HepG2 (cell line): ENCODE measurements around the gene TPSAB1. TPM values are rescaled to one million over a fixed set of nuclear protein-coding genes. Genes with fewer than 3 reads are reported as not detected.
"Not testable (repeated sequence)": the region's sequence is repeated elsewhere in the genome, so short reads cannot be mapped to it uniquely, and the experiment has no call there.

Experiments used
- ATAC-seq: fragments of 200-7000 bp; cut with Tn5 transposase; 3 replicates; pipeline ENCODE4 v1.9.1; 2020; ENCODE audit warnings: mild to moderate bottlenecking, moderate library complexity
- BruUV-seq: library from RNA; stranded (reverse); fragments of 400-500 nt; replicated peaks from 2 replicates; lab custom pipeline; 2021; lab: Mats Ljungman, UMichigan
- CTCF ChIA-PET: fragments of 300-600 bp; formaldehyde crosslinking; extraction: SDS; loops from one replicate; lab custom pipeline; 2021; ENCODE audit warnings: low total read pairs, inconsistent platforms, low intra/inter-chr PET ratio; lab: Yijun Ruan, JAX
- POLR2A ChIA-PET: fragments of 350-600 bp; sonication (Branson Sonifier 250); formaldehyde crosslinking; loops from one replicate; lab custom pipeline; 2020; ENCODE audit warnings: antibody characterized with exemption, inconsistent platforms; lab: Yijun Ruan, JAX
- DNase-seq: peaks from one replicate; pipeline ENCODE4 v3.0.0-alpha.2; 2015; ENCODE audit warnings: low spot score
- FAIRE-seq: peaks from 3 replicates; lab custom pipeline; 2011; peaks lifted over from hg19 to GRCh38; lab: Jason Lieb, UNC
- H2AFZ ChIP-seq: one replicate; pipeline ENCODE4 v1.6.1; 2011; ENCODE audit warnings: low read length, inconsistent platforms
- H3K27ac ChIP-seq: fragments of 300-600 bp; 3 replicates; pipeline ENCODE4 v1.8.0; 2011; ENCODE audit warnings: mixed run types, mild to moderate bottlenecking, mixed read lengths, low read length, inconsistent platforms; ENCODE audit not compliant: insufficient read depth; ENCODE audit errors: extremely low read length
- H3K27me3 ChIP-seq, 2 experiments: fragments of 200-600 bp in 1 of 2; 2 replicates in 1 of 2; 3 replicates in 1 of 2; pipeline versions ENCODE4 v1.6.0 to v1.8.0; 2011; ENCODE audit warnings: low read length in 2 of 2, mild to moderate bottlenecking in 2 of 2, moderate library complexity in 2 of 2, inconsistent platforms in 1 of 2; ENCODE audit not compliant: insufficient read depth in 2 of 2, control insufficient read depth in 1 of 2
- H3K36me3 ChIP-seq, 2 experiments: fragments of 200-600 bp in 1 of 2; replicated peaks in 1 of 2; 2 replicates in 1 of 2; 3 replicates in 1 of 2; pipeline versions ENCODE4 v1.5.1 to v1.8.0; 2011; ENCODE audit warnings: low read length in 2 of 2, inconsistent platforms in 1 of 2; ENCODE audit not compliant: insufficient read depth in 2 of 2, control insufficient read depth in 1 of 2
- H3K4me1 ChIP-seq: 2 replicates; pipeline ENCODE4 v1.5.1; 2012; ENCODE audit warnings: low read length, inconsistent platforms; ENCODE audit not compliant: insufficient read depth
- H3K4me2 ChIP-seq: 2 replicates; pipeline ENCODE4 v1.6.0; 2011; ENCODE audit warnings: low read depth, low read length, inconsistent platforms
- H3K4me3 ChIP-seq, 3 experiments: fragments of 200-600 bp in 1 of 3; sonication (generic), shearing (Covaris generic) in 1 of 3; replicated peaks in 1 of 3; 2 replicates each; pipeline ENCODE4 v1.5.1; 2011 to 2016; ENCODE audit warnings: low read length in 3 of 3, inconsistent platforms in 2 of 3, low read depth in 2 of 3, mild to moderate bottlenecking in 2 of 3, control low read depth in 1 of 3, mixed read lengths in 1 of 3; ENCODE audit not compliant: insufficient read depth in 1 of 3
- H3K79me2 ChIP-seq: one replicate; pipeline ENCODE4 v1.6.1; 2011; ENCODE audit warnings: low read length, inconsistent platforms; ENCODE audit not compliant: insufficient read depth
- H3K9ac ChIP-seq: 2 replicates; pipeline ENCODE4 v1.6.0; 2011; ENCODE audit warnings: mild to moderate bottlenecking, low read depth, low read length, inconsistent platforms; ENCODE audit not compliant: insufficient read depth
- H3K9me3 ChIP-seq: 2 replicates; pipeline ENCODE4 v1.5.1; 2012; ENCODE audit warnings: mild to moderate bottlenecking, low read length
- H4K20me1 ChIP-seq: 2 replicates; pipeline ENCODE4 v1.6.0; 2011; ENCODE audit warnings: inconsistent platforms, mild to moderate bottlenecking, low read length, moderate library complexity; ENCODE audit not compliant: insufficient read depth
- MNT ChIP-seq: fragments of 450-650 bp; IDR thresholded peaks from 2 replicates; pipeline ENCODE4 v1.6.1; 2016
- ZNF574 ChIP-seq: sonication (generic); formaldehyde crosslinking; IDR thresholded peaks from 2 replicates; pipeline ENCODE4 v1.4.0; 2020; ENCODE audit warnings: missing genetic modification reagents
- WGBS: methylation state at CpG from one replicate; pipeline ENCODE4 v1.1.6; 2017; ENCODE audit warnings: low lambda C conversion rate; 5-methylcytosine and 5-hydroxymethylcytosine counted together
- in situ Hi-C: cut with HindIII; loops from 2 replicates; pipeline ENCODE4 v1.10.0; 2017; ENCODE audit warnings: low pct_unique_long_range_greater_than_20kb; ENCODE audit not compliant: extremely low pct_ligation_motif_present
- intact Hi-C: fragments of 100-400 bp; cut with micrococcal nuclease; formaldehyde crosslinking; loops from one replicate; pipeline ENCODE4 v1.10.0; 2022; ENCODE audit not compliant: unreplicated experiment
- polyA plus RNA-seq, 8 experiments: library from polyadenylated mRNA; depleted of rRNA in 3 of 8; stranded (reverse) in 7 of 8; unstranded in 1 of 8; fragments of >200 nt; fragmentation: Illumina TruSeq in 4 of 8; extraction: Trizol in 4 of 8; gene quantifications; 2 replicates each; pipeline versions ENCODE4 v1.2.1 to v1.2.3, GENCODE V29; 2011 to 2016; ENCODE audit warnings: low read depth in 4 of 8, missing spikeins in 1 of 8, mixed read lengths in 1 of 8; ENCODE audit not compliant: insufficient read depth in 1 of 8
- total RNA-seq, 5 experiments: library from RNA; depleted of rRNA; stranded (reverse); fragments of >200 nt; fragmentation: Illumina TruSeq; extraction: Trizol; gene quantifications; 2 replicates each; pipeline ENCODE4 v1.2.3, GENCODE V29; 2016; ENCODE audit warnings: low read depth in 1 of 5

The TPSAB1 gene
- total and polyA plus RNA-seq, 2 of the 13 experiments (the other 11 are each of a cell fraction or from before 2014, with no cell fraction given) = 0.12 TPM; not detected in 1

GRCh38 chr16:1232049-1232748 is 8.3 kb upstream of the TPSAB1 start:
- intact Hi-C loops, H3K4me3 ChIP-seq, FAIRE-seq, H3K4me2 ChIP-seq, CTCF ChIA-PET, H2AFZ ChIP-seq, H3K27me3 ChIP-seq, H3K27ac ChIP-seq, H3K36me3 ChIP-seq, BruUV-seq, in situ Hi-C loops, H4K20me1 ChIP-seq, H3K79me2 ChIP-seq, H3K4me1 ChIP-seq, H3K9me3 ChIP-seq, H3K9ac ChIP-seq, POLR2A ChIA-PET, DNase-seq: not testable (repeated sequence)
- no CpG with 5 or more reads among the region's 47 CpGs for WGBS
- ATAC-seq = peak; percentile 82

GRCh38 chr16:1236659-1237058 is 3.8 kb upstream of the TPSAB1 start:
- peak; percentile 22 for ATAC-seq
- H3K9ac ChIP-seq, CTCF ChIA-PET, H3K4me2 ChIP-seq, DNase-seq, H3K9me3 ChIP-seq, H3K79me2 ChIP-seq, H3K4me1 ChIP-seq, H3K27me3 ChIP-seq, H4K20me1 ChIP-seq, intact Hi-C loops, H2AFZ ChIP-seq, H3K36me3 ChIP-seq, H3K4me3 ChIP-seq, H3K27ac ChIP-seq, FAIRE-seq, in situ Hi-C loops, BruUV-seq, POLR2A ChIA-PET: not testable (repeated sequence)
- no CpG with 5 or more reads among the region's 29 CpGs for WGBS

- no peaks in the 10 kb centered on the region for H3K36me3 ChIP-seq
- ATAC-seq (no peak), FAIRE-seq (no peak)
- H3K9ac ChIP-seq = no peak overlapping the region
- POLR2A ChIA-PET = no interaction called here
- 47% methylated on average over 9 of the region's 9 CpGs for WGBS
- in situ Hi-C loops = no loop called here
- H3K27me3 ChIP-seq = peaks cover 3 to 5% of the 10 kb centered on the region in 2 experiments; a peak in 2 of 5 replicates
- H3K4me2 ChIP-seq = no peak overlapping the region
- H4K20me1 ChIP-seq = no peaks in the 10 kb centered on the region
- no peaks in the 10 kb centered on the region for H3K4me1 ChIP-seq
- no peak overlapping the region for H3K4me3 ChIP-seq
- no peaks in the 10 kb centered on the region for H3K79me2 ChIP-seq
- no TSS peak for BruUV-seq
- H3K9me3 ChIP-seq = no peaks in the 10 kb centered on the region
- no peak overlapping the region for H2AFZ ChIP-seq
- TF ChIP-seq ZNF574 (no peak), MNT (peak; percentile 93)
- TF ChIP-seq, all 625 proteins: peak for 1
- no peak for DNase-seq
- H3K27ac ChIP-seq = no peak overlapping the region
- intact Hi-C loops = no loop called here
- CTCF ChIA-PET = no interaction called here
Observed at GRCh38 chr16:1237990-1238389, 2.5 kb upstream of the TPSAB1 start.
